HCT116 (cell line): ENCODE measurements around the gene CCNG1. TPM values are rescaled to one million over a fixed set of nuclear protein-coding genes. Genes with fewer than 3 reads are reported as not detected.

Experiments
- ATAC-seq: fragments of 200-7000 bp; cut with Tn5 transposase; 2 replicates; pipeline ENCODE4 v1.9.1; 2020; ENCODE audit warnings: mild to moderate bottlenecking, moderate library complexity
- BruUV-seq: library from RNA; stranded (reverse); fragments of 400-500 nt; replicated peaks from 2 replicates; lab custom pipeline; 2021; lab: Mats Ljungman, UMichigan
- CTCF ChIA-PET: fragments of 300-600 bp; sonication (Branson Sonifier 250); formaldehyde crosslinking; loops from one replicate; lab custom pipeline; 2021; ENCODE audit warnings: antibody characterized with exemption; lab: Charles Lee
- POLR2A ChIA-PET: fragments of 300-600, 350-600 bp; sonication (Branson Sonifier 250); formaldehyde crosslinking; loops from one replicate; lab custom pipeline; 2021; ENCODE audit warnings: antibody characterized with exemption; lab: Charles Lee
- RAD21 ChIA-PET, 2 experiments: fragments of 300-600 bp; sonication (Branson Sonifier 250); formaldehyde crosslinking; loops; one replicate each; lab custom pipeline; 2023; ENCODE audit warnings: low total read pairs in 2 of 2; ENCODE audit not compliant: uncharacterized antibody in 2 of 2, unreplicated experiment in 2 of 2, low non-redundant PET in 1 of 2; lab: Charles Lee
- DNase-seq: peaks from one replicate; pipeline ENCODE4 v3.0.0-alpha.2; 2010; ENCODE audit warnings: low read depth, low spot score
- H2AFZ ChIP-seq: fragments of 200-600 bp; shearing (Covaris generic), sonication (generic); 2 replicates; pipeline ENCODE4 v1.6.1; 2017; ENCODE audit warnings: low read depth, mixed run types, mixed read lengths, antibody characterized with exemption, low read length; ENCODE audit not compliant: poor library complexity, severe bottlenecking
- H3K27ac ChIP-seq: 2 replicates; pipeline ENCODE4 v1.5.1; 2012; ENCODE audit warnings: low read depth, low read length
- H3K27me3 ChIP-seq: fragments of 200-600 bp; sonication (generic); 2 replicates; pipeline ENCODE4 v1.6.1; 2016; ENCODE audit warnings: mixed run types, low read length, mixed read lengths; ENCODE audit not compliant: insufficient read depth
- H3K36me3 ChIP-seq, 2 experiments: fragments of 200-500 bp in 1 of 2; fragments of 200-600 bp in 1 of 2; sonication (Bioruptor generic) in 1 of 2; sonication (generic) in 1 of 2; 2 replicates each; pipeline versions ENCODE4 v1.5.1 to v1.6.1; 2014 to 2016; ENCODE audit warnings: low read length in 2 of 2, inconsistent platforms in 1 of 2, mixed read lengths in 1 of 2, mixed run types in 1 of 2; ENCODE audit not compliant: insufficient read depth in 2 of 2, control insufficient read depth in 1 of 2
- H3K4me1 ChIP-seq, 2 experiments: fragments of 200-600 bp in 1 of 2; sonication (generic) in 1 of 2; 2 replicates each; pipeline versions ENCODE4 v1.5.1 to v1.6.1; 2012 to 2017; ENCODE audit warnings: low read length in 2 of 2, inconsistent platforms in 1 of 2, mild to moderate bottlenecking in 1 of 2, mixed read lengths in 1 of 2, mixed run types in 1 of 2, moderate library complexity in 1 of 2; ENCODE audit not compliant: insufficient read depth in 2 of 2, control insufficient read depth in 1 of 2
- H3K4me2 ChIP-seq: fragments of 200-600 bp; sonication (generic); 2 replicates; pipeline ENCODE4 v1.6.1; 2017; ENCODE audit warnings: mixed run types, low read length, mixed read lengths
- H3K4me3 ChIP-seq, 2 experiments: fragments of 200-600 bp in 1 of 2; sonication (generic) in 1 of 2; replicated peaks in 1 of 2; 2 replicates each; pipeline ENCODE4 v1.5.1; 2011 to 2016; ENCODE audit warnings: low read length in 2 of 2, control low read depth in 1 of 2, low read depth in 1 of 2, mild to moderate bottlenecking in 1 of 2, mixed read lengths in 1 of 2, mixed run types in 1 of 2
- H3K79me2 ChIP-seq: fragments of 200-600 bp; sonication (generic); 2 replicates; pipeline ENCODE4 v1.6.1; 2017; ENCODE audit warnings: mild to moderate bottlenecking, mixed run types, low read length, moderate library complexity, mixed read lengths; ENCODE audit not compliant: insufficient read depth
- H3K9ac ChIP-seq: fragments of 200-600 bp; sonication (generic); 2 replicates; pipeline ENCODE4 v1.6.1; 2016; ENCODE audit warnings: low read length, mixed read lengths
- H3K9me2 ChIP-seq: fragments of 200-600 bp; sonication (generic), shearing (Covaris generic); 2 replicates; pipeline ENCODE4 v1.6.1; 2017; ENCODE audit warnings: mixed run types, mild to moderate bottlenecking, moderate library complexity; ENCODE audit not compliant: insufficient read depth
- H3K9me3 ChIP-seq, 2 experiments: fragments of 200-500 bp in 1 of 2; fragments of 200-600 bp in 1 of 2; sonication (Bioruptor generic) in 1 of 2; sonication (generic) in 1 of 2; 2 replicates each; pipeline ENCODE4 v1.6.1; 2014 to 2017; ENCODE audit warnings: low read length in 2 of 2, mixed read lengths in 2 of 2, inconsistent platforms in 1 of 2, low read depth in 1 of 2, mild to moderate bottlenecking in 1 of 2, mixed run types in 1 of 2, moderate library complexity in 1 of 2; ENCODE audit not compliant: control insufficient read depth in 1 of 2, insufficient read depth in 1 of 2
- H4K20me1 ChIP-seq: fragments of 200-600 bp; sonication (generic), shearing (Covaris generic); 2 replicates; pipeline ENCODE4 v1.6.1; 2017; ENCODE audit warnings: mixed run types, mild to moderate bottlenecking, moderate library complexity; ENCODE audit not compliant: insufficient read depth
- ATF3 ChIP-seq: IDR thresholded peaks from 2 replicates; pipeline ENCODE4 v1.6.1; 2012
- ELF1 ChIP-seq: IDR thresholded peaks from 2 replicates; pipeline ENCODE4 v1.6.1; 2012; ENCODE audit warnings: low read depth, borderline replicate concordance
- EZH2 ChIP-seq: fragments of 200-600 bp; sonication (generic); IDR thresholded peaks from 2 replicates; pipeline ENCODE4 v1.6.1; 2017; ENCODE audit warnings: antibody characterized with exemption, mixed run types
- POLR2AphosphoS5 ChIP-seq: IDR thresholded peaks from 2 replicates; pipeline ENCODE4 v1.6.1; 2011; ENCODE audit warnings: mild to moderate bottlenecking, low read depth, low read length, moderate library complexity
- RAD21 ChIP-seq: IDR thresholded peaks from 2 replicates; pipeline ENCODE4 v1.6.1; 2012; ENCODE audit warnings: low read depth, mild to moderate bottlenecking
- SIN3A ChIP-seq: IDR thresholded peaks from 2 replicates; pipeline ENCODE4 v1.6.1; 2012; ENCODE audit warnings: low read depth
- YY1 ChIP-seq: IDR thresholded peaks from 2 replicates; pipeline ENCODE4 v1.6.1; 2011; ENCODE audit warnings: low read length, low read depth, moderate library complexity, mild to moderate bottlenecking; ENCODE audit not compliant: insufficient replicate concordance; ENCODE audit errors: extremely low read depth
- ZNF274 ChIP-seq: fragments of 200-500 bp; sonication (Bioruptor generic); IDR thresholded peaks from 2 replicates; pipeline ENCODE4 v1.6.1; 2014; ENCODE audit warnings: mild to moderate bottlenecking, low read depth, low read length, inconsistent platforms
- intact Hi-C: fragments of 100-400 bp; cut with micrococcal nuclease; formaldehyde crosslinking; loops from 2 replicates; pipeline ENCODE4 v1.10.0; 2022
- total RNA-seq: library from RNA; stranded (reverse); gene quantifications from one replicate; pipeline ENCODE4 v1.2.1, GENCODE V29; 2021; ENCODE audit not compliant: unreplicated experiment
- TF ChIP-seq, protein P1 (sequence below): IDR thresholded peaks from 2 replicates; pipeline ENCODE4 v1.6.1; 2012
- TF ChIP-seq, protein P2 (sequence below): IDR thresholded peaks from 2 replicates; pipeline ENCODE4 v1.6.1; 2011; ENCODE audit warnings: mild to moderate bottlenecking, low read length, moderate library complexity; ENCODE audit not compliant: insufficient replicate concordance; ENCODE audit errors: extremely low read depth

CCNG1 gene
- total RNA-seq, 1 experiment from 2014 or later, result 176 TPM

DNA sequence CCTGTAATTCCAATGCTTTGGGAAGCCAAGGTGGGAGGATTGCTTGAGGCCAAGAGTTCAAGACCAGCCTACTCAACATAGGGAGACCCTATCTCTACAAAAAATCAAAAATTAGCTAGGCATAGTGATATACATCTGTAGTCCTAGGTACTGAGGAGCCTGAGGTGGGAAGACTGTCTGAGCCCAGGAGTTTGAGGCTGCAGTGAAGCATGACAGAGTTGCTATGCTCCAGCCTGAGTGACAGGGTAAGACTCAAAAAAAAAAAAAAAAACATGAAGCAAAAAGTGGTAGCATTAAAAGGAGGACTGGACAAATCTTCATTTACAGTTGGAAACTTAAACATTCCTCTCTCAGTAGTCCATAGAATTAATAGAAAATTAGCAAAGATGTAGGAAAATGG lies 9.8 kb downstream of the CCNG1 start:
- H3K79me2 ChIP-seq, result peaks cover 12% of the 10 kb centered on the region
- ChIA-PET POLR2A (no interaction called here), CTCF (no interaction called here), RAD21 (no interaction called here)
- no TSS peak for BruUV-seq
- TF ChIP-seq ELF1 (no peak), POLR2AphosphoS5 (0 out of 2 replicates have a peak, but pooled peaks have one; percentile 26), YY1 (no peak)
- ATAC-seq (no peak), DNase-seq (no peak)
- H3K9ac ChIP-seq, result no peak overlapping the region
- no peak overlapping the region for H3K27ac ChIP-seq
- no peak overlapping the region for H3K4me2 ChIP-seq
- no peaks in the 10 kb centered on the region for H3K4me1 ChIP-seq
- H3K9me3 ChIP-seq, result no peaks in the 10 kb centered on the region
- H4K20me1 ChIP-seq, result no peaks in the 10 kb centered on the region
- peaks cover 22 to 55% of the 10 kb centered on the region in 2 experiments for H3K36me3 ChIP-seq
- intact Hi-C loops, result no loop called here
- no peaks in the 10 kb centered on the region for H3K27me3 ChIP-seq
- no peak overlapping the region for H3K4me3 ChIP-seq
- H3K9me2 ChIP-seq, result no peaks in the 10 kb centered on the region
- H2AFZ ChIP-seq, result no peak overlapping the region

- POLR2A ChIA-PET, result interaction anchor here (0.8 to 1.9 kb wide), 2 partner anchors 10 to 12 kb away, joined by 4 to 9 read pairs; partner anchors contain the start of genes CCNG1, HMMR and NUDCD2
- Histone ChIP-seq H3K4me3 (no peak overlapping the region), H3K36me3 (peaks cover 20 to 54% of the 10 kb centered on the region in 2 experiments), H3K9me3 (no peaks in the 10 kb centered on the region), H3K9me2 (no peaks in the 10 kb centered on the region), H3K27me3 (no peaks in the 10 kb centered on the region), H2AFZ (no peak overlapping the region), H3K4me2 (no peak overlapping the region), H3K79me2 (peaks cover 5% of the 10 kb centered on the region; the same call in 1 of the 2 replicates), H3K9ac (no peak overlapping the region), H4K20me1 (no peaks in the 10 kb centered on the region), H3K27ac (no peak overlapping the region), H3K4me1 (no peaks in the 10 kb centered on the region)
- no peak for TF ChIP-seq RAD21
- TF ChIP-seq ZNF274, result no peak
- no peak for TF ChIP-seq SIN3A
- TF ChIP-seq, protein P1, sequence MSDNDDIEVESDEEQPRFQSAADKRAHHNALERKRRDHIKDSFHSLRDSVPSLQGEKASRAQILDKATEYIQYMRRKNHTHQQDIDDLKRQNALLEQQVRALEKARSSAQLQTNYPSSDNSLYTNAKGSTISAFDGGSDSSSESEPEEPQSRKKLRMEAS, result no peak
- no peak for TF ChIP-seq EZH2
- no peak for TF ChIP-seq ATF3
- TF ChIP-seq, protein P2, sequence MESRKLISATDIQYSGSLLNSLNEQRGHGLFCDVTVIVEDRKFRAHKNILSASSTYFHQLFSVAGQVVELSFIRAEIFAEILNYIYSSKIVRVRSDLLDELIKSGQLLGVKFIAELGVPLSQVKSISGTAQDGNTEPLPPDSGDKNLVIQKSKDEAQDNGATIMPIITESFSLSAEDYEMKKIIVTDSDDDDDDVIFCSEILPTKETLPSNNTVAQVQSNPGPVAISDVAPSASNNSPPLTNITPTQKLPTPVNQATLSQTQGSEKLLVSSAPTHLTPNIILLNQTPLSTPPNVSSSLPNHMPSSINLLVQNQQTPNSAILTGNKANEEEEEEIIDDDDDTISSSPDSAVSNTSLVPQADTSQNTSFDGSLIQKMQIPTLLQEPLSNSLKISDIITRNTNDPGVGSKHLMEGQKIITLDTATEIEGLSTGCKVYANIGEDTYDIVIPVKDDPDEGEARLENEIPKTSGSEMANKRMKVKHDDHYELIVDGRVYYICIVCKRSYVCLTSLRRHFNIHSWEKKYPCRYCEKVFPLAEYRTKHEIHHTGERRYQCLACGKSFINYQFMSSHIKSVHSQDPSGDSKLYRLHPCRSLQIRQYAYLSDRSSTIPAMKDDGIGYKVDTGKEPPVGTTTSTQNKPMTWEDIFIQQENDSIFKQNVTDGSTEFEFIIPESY, result no peak
- DNase-seq (no peak), ATAC-seq (no peak)
- CTCF ChIA-PET, result no interaction called here
- no TSS peak for BruUV-seq
- intact Hi-C loops, result no loop called here
- RAD21 ChIA-PET, result no interaction called here
Measured at GRCh38 chr5:163447875-163448274, 10.5 kb downstream of the CCNG1 start.
